GM12892 (cell line): Measurements from ENCODE around the gene AP1G1.

Experiments used
- POLR2A ChIP-seq: IDR thresholded peaks from 2 replicates; pipeline ENCODE4 v1.6.1; 2011; ENCODE audit warnings: low read depth, low read length, control low read depth
- POLR2AphosphoS5 ChIP-seq: IDR thresholded peaks from 2 replicates; pipeline ENCODE4 v1.6.1; 2011; ENCODE audit warnings: low read depth, low read length, control low read depth
- TAF1 ChIP-seq: IDR thresholded peaks from 2 replicates; pipeline ENCODE4 v1.6.1; 2011; ENCODE audit warnings: low read depth, mild to moderate bottlenecking, control low read depth, low read length, borderline replicate concordance

- TF ChIP-seq POLR2A (no peak), POLR2AphosphoS5 (no peak), TAF1 (no peak)
These were observed 17.9 kb upstream of the AP1G1 start for GRCh38 chr16:71826533-71827017.
